ENCODE data around the gene LRRC45. TPM values are rescaled to one million over a fixed set of nuclear protein-coding genes. Genes with fewer than 3 reads are reported as not detected.

Gene LRRC45
- total and polyA plus RNA-seq, 2 of the 4 experiments (the other 2 are of a cell fraction) = 7.2 to 10.2 TPM

DNA sequence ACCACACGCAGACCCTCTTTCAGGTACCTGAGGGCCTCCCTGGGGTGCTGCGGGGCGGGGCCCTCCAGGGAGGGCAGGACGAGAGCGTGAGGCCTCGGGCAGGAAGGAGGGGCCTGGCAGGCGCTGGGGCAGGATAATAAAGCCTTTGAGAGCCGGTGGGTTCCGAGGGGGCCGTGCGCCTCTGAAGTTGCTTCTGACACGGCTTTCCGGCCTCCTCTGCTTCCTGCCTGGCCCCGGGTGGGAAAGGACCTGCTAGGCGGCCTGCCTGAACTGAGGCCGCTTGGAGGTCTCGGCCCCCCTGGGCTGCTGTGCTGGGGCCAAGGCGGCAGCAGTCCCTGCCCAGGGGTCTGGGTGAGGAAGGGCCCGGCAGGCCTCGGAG is 10.9 kb upstream of the LRRC45 start:
- DNase-seq = no peak
- intact Hi-C loops (cut with micrococcal nuclease) = no loop called here
- in situ Hi-C loops (cut with MboI; ENCODE audit: low sequenced_read_pairs) = no loop called here
- BruUV-seq (replicated peaks) = no TSS peak
- peaks cover 3% of the 10 kb centered on the region; the same call in 1 of the 2 replicates for H3K36me3 ChIP-seq (ENCODE audit: control insufficient read depth, insufficient read depth, low read length)
- no peak overlapping the region for H4K91ac ChIP-seq (ENCODE audit: insufficient read depth, low read depth, low read length)
- H3K56ac ChIP-seq (ENCODE audit: extremely low read depth, insufficient read depth, low read length) = no peak overlapping the region
- dilution Hi-C loops (cut with HindIII; ENCODE audit: low sequenced_read_pairs, unreplicated experiment) = no loop called here
- no peak overlapping the region for H4K5ac ChIP-seq (ENCODE audit: low read depth, low read length)
- no peak overlapping the region for H3K4ac ChIP-seq (ENCODE audit: low read depth, low read length)
- no peak overlapping the region for H4K8ac ChIP-seq (ENCODE audit: low read depth in 2 of 2, low read length in 2 of 2)
- no peak overlapping the region for H2BK20ac ChIP-seq (ENCODE audit: low read depth, low read length)
- CTCF ChIA-PET = interaction anchor here (0.5 to 1.3 kb wide), 2 partner anchors 53 to 124 kb away, joined by 3 to 4 read pairs; no protein-coding TSS in a partner anchor
- H3K4me1 ChIP-seq (ENCODE audit: control insufficient read depth, insufficient read depth, low read length) = no peaks in the 10 kb centered on the region
- no peak overlapping the region for H3K14ac ChIP-seq (replicated peaks; ENCODE audit: low read depth, low read length)
- no peak overlapping the region for H3K23ac ChIP-seq (ENCODE audit: low read depth, low read length)
- no peak overlapping the region for H3K27ac ChIP-seq (ENCODE audit: insufficient read depth, low read length)
- no peak overlapping the region for H2BK5ac ChIP-seq (ENCODE audit: low read depth, low read length, poor library complexity, severe bottlenecking)
- no peak overlapping the region for H3K9ac ChIP-seq (ENCODE audit: low read depth, low read length)
- H3K79me1 ChIP-seq (ENCODE audit: low read depth in 1 of 2, low read length in 2 of 2) = no peaks in the 10 kb centered on the region
- H3K18ac ChIP-seq (ENCODE audit: low read depth, low read length) = no peak overlapping the region
- no peak overlapping the region for H2BK120ac ChIP-seq (ENCODE audit: low read depth, low read length)
- TF ChIP-seq, protein P1, sequence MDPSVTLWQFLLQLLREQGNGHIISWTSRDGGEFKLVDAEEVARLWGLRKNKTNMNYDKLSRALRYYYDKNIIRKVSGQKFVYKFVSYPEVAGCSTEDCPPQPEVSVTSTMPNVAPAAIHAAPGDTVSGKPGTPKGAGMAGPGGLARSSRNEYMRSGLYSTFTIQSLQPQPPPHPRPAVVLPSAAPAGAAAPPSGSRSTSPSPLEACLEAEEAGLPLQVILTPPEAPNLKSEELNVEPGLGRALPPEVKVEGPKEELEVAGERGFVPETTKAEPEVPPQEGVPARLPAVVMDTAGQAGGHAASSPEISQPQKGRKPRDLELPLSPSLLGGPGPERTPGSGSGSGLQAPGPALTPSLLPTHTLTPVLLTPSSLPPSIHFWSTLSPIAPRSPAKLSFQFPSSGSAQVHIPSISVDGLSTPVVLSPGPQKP (IDR thresholded peaks at IDR 0.05; ENCODE audit: borderline replicate concordance, low read depth, low read length) = no peak
- TF ChIP-seq, protein P2, sequence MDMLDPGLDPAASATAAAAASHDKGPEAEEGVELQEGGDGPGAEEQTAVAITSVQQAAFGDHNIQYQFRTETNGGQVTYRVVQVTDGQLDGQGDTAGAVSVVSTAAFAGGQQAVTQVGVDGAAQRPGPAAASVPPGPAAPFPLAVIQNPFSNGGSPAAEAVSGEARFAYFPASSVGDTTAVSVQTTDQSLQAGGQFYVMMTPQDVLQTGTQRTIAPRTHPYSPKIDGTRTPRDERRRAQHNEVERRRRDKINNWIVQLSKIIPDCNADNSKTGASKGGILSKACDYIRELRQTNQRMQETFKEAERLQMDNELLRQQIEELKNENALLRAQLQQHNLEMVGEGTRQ (IDR thresholded peaks at IDR 0.05; ENCODE audit: low read depth, low read length) = no peak
- TF ChIP-seq POLR2A (IDR thresholded peaks at IDR 0.05; ENCODE audit: low read depth, low read length) (no peak), BHLHE40 (IDR thresholded peaks at IDR 0.05; ENCODE audit: low read depth, low read length) (no peak), MXI1 (IDR thresholded peaks at IDR 0.05; ENCODE audit: borderline replicate concordance, low read depth, low read length) (no peak), RCOR1 (IDR thresholded peaks at IDR 0.05; ENCODE audit: insufficient replicate concordance, low read length) (no peak), FOS (IDR thresholded peaks at IDR 0.05; ENCODE audit: low read depth, low read length) (no peak), CHD1 (IDR thresholded peaks at IDR 0.05; ENCODE audit: low read depth, low read length) (no peak), NFE2L2 (IDR thresholded peaks at IDR 0.05; ENCODE audit: low read depth, low read length) (no peak), RAD21 (IDR thresholded peaks at IDR 0.05; ENCODE audit: low read length) (no peak)
- TF ChIP-seq, protein P3, sequence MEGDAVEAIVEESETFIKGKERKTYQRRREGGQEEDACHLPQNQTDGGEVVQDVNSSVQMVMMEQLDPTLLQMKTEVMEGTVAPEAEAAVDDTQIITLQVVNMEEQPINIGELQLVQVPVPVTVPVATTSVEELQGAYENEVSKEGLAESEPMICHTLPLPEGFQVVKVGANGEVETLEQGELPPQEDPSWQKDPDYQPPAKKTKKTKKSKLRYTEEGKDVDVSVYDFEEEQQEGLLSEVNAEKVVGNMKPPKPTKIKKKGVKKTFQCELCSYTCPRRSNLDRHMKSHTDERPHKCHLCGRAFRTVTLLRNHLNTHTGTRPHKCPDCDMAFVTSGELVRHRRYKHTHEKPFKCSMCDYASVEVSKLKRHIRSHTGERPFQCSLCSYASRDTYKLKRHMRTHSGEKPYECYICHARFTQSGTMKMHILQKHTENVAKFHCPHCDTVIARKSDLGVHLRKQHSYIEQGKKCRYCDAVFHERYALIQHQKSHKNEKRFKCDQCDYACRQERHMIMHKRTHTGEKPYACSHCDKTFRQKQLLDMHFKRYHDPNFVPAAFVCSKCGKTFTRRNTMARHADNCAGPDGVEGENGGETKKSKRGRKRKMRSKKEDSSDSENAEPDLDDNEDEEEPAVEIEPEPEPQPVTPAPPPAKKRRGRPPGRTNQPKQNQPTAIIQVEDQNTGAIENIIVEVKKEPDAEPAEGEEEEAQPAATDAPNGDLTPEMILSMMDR (conservative IDR thresholded peaks at IDR 0.05; ENCODE audit: low read depth, low read length) = no peak
- no peaks in the 10 kb centered on the region for H3K9me1 ChIP-seq (ENCODE audit: insufficient read depth, low read length)
- H2AFZ ChIP-seq (replicated peaks; ENCODE audit: low read length, poor library complexity) = no peak overlapping the region
- no peaks in the 10 kb centered on the region; the same call in 1 of the 2 replicates for H4K20me1 ChIP-seq (ENCODE audit: insufficient read depth, low read length)
- H2AK5ac ChIP-seq (ENCODE audit: low read depth, low read length) = no peak overlapping the region
- no peak for ATAC-seq (ENCODE audit: low read depth)
- WGBS, 2 experiments (ENCODE audit: extremely low coverage in 2 of 2, insufficient read length in 1 of 2) = 74% methylated on average over 15 of the region's 20 CpGs; no CpG with 5 or more reads in 1 of the 2 experiments
- H2AK9ac ChIP-seq (replicated peaks; ENCODE audit: low read depth, low read length, poor library complexity) = no peak overlapping the region
- no peaks in the 10 kb centered on the region for H3K9me3 ChIP-seq (ENCODE audit: control insufficient read depth, insufficient read depth, low read length)
- H3K4me2 ChIP-seq (ENCODE audit: low read depth, low read length) = no peak overlapping the region
- no peak overlapping the region for H3K4me3 ChIP-seq (ENCODE audit: insufficient read depth, low read depth, low read length)
- H3K27me3 ChIP-seq (ENCODE audit: control insufficient read depth, insufficient read depth, low read length) = no peaks in the 10 kb centered on the region
- POLR2A ChIA-PET (ENCODE audit: unreplicated experiment) = no interaction called here
- H2BK15ac ChIP-seq (ENCODE audit: low read depth, low read length) = no peak overlapping the region

All from IMR-90 (cell line).